GM21360 (cell line): ENCODE data around the gene ALAS1.
A peak's percentile ranks its signal among the peaks of the same experiment; 100 is the strongest.

ENCODE experiments used
- ATAC-seq: cut with Tn5 transposase; IDR thresholded peaks from one replicate; pipeline ENCODE4 v1.9.1; 2021; ENCODE audit warnings: mild to moderate bottlenecking, moderate library complexity; ENCODE audit not compliant: unreplicated experiment

ALAS1 gene

DNA sequence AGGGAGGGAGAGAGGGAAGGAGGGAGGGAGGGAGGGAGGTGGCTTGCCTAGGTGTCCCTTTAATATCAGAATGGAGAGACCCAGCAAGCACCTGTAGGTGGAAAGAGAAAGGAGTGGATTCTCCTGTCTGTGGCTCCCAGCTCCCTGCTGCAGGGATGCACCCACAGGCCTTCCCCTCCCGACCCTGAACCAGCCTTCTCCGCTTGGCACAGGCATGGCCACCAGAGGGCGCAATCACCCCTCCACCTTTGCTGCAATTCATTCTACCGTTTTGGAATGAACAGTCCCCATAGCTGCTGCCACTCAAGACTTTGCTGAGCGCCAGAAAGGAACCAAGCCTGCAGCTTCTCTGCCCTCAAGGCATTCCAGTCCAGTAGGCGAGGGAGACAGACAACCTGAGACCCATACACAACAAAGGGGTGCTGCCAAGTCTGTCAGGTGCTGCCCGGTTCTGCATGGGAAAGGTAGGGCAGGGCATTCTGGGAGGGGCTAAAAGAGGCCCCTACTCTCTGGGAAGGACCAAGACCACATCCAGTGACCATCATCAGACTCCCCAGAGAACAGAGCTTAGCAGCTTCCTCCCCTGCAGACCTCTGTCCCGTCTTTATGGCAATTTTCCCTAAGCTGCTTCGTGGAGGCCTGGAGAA, 22.5 kb downstream of the ALAS1 start:
- no peak for ATAC-seq

DNA sequence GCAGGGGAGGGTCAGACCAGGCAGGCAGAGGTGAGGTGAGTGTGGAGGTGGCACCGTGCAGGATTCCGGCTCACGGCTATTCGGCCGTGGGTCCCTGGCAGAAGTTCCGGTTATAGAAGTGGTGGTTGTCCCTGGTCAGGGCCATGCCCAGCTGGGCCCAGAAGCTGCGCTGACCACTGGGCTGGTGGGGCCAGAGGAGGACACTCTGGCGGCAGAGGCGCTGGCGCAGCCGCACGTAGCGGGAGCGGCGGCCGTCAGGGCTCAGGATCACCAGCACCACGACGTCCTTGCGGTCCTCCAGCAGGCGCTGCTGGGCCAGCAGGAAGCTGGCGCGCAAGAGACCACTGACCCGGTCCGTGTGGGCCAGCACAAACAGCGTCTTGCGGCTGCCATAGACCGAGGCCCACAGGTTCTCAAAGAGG, 23.2 kb downstream of the ALAS1 start:
- no peak for ATAC-seq

GRCh38 chr3:52221563-52222318, 23.8 kb downstream of the ALAS1 start:
- no peak for ATAC-seq

GRCh38 chr3:52222319-52223221, 24.6 kb downstream of the ALAS1 start:
- no peak for ATAC-seq

- ATAC-seq = no peak
Observed at GRCh38 chr3:52223449-52224408, 25.8 kb downstream of the ALAS1 start.

- peak; percentile 62 for ATAC-seq
Observed at GRCh38 chr3:52225452-52226228, 27.7 kb downstream of the ALAS1 start, which contains the start of gene TLR9. Gene TLR9, minus strand, starts transcription at chr3:52225645. Its CDS starts 116 bp downstream, at chr3:52225529.

- ATAC-seq = peak; percentile 2
Observed at GRCh38 chr3:52226229-52226817, 28.4 kb downstream of the ALAS1 start.

DNA sequence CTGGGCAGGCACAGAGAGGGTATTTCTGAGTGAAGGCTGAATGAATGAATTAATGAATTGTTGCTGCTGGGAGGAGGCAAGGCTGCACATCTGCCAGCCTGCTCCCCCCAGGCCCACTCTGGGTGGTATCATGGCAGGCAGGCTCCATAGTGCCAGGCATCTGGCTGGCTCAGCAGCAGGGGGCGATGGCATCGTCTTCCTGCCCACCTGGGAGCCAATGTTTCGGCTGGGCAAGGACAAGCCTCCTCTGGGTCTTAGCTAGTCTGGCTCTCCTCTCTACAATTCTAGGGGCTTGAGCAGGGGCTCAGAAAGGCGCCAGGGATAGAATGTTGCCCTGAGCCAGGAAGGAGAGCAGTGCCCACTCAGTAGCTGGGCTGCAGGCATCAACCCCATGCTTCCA, 29.2 kb downstream of the ALAS1 start:
- ATAC-seq = no peak

GRCh38 chr3:52227766-52228165, 29.8 kb downstream of the ALAS1 start:
- ATAC-seq = no peak

DNA sequence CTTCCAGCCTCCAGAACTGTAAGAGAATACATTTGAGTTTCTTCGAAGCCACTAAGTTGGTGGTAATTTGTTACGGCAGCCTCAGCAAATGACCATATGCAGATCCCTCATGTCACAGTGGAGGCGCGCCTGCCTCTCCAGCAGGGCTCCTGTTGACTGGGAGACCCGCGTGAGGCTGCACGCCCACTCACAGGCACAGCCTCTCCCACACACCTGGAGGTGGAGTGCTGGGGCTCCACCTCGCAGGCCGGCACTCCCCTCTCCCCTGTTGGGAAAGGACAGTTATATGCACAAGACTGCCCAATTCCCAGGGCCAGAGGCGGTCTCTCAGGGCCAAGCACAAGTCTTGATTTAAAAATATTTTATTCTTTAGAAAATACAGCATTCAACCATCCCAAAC, 30.3 kb downstream of the ALAS1 start:
- ATAC-seq = no peak

- ATAC-seq = no peak
Observed at GRCh38 chr3:52228751-52229291, 30.9 kb downstream of the ALAS1 start.

GRCh38 chr3:52229656-52230055, 31.7 kb downstream of the ALAS1 start:
- no peak for ATAC-seq

GRCh38 chr3:52230461-52230860, 32.5 kb downstream of the ALAS1 start:
- no peak for ATAC-seq

- no peak for ATAC-seq
Observed at GRCh38 chr3:52230889-52231499, 33.0 kb downstream of the ALAS1 start.

DNA sequence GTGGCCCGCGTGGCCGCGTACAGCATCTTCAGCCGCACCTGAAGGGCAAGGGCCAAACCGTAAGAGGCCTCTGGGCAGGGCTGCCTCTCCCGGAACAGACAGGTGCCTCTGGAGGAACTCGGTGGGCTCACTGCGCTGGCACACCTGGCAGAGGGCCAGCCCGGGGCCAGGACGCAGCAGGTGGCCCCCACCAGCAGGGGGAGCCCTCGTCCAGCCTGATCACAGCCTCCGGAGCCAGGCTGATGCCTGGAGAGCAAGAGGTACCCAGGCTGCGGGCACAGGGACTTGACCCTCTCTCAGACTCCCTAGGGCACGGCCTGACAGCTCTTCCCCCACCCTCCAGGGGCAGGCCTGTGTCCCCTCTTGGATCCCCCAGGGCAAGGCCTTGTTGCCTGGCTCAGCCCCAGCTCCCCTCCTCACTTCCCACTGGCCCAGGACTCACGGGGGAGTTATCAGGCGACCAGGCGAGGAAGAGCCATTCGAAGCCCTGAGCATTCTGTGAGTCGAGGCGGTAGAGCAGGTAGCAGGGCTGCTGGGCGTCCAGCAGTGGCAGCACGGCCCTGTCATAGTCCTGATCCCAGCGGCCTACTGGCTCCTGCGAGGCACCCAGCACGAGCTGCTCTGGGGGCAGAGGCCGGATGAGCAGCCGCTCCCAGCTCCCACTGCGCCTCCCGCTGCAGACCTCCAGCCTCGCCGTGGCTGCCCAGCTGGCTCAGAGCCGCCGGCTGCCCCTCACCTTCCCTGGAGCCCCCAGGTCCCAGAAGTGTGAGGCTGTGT, 33.7 kb downstream of the ALAS1 start:
- no peak for ATAC-seq

- ATAC-seq = no peak
Observed at GRCh38 chr3:52232279-52233107, 34.5 kb downstream of the ALAS1 start.

GRCh38 chr3:52233108-52233591, 35.2 kb downstream of the ALAS1 start:
- no peak for ATAC-seq
